CD4-positive, CD25-positive, alpha-beta regulatory T cell (primary cell): ENCODE results near the gene ASTN1. TPM values are rescaled to one million over a fixed set of nuclear protein-coding genes. Genes with fewer than 3 reads are reported as not detected.

ENCODE experiments used
- ATAC-seq, 2 donors: fragments of 150-1000 bp; cut with Tn5 transposase; one replicate each; pipeline ENCODE4 v1.10.0; 2021; ENCODE audit warnings: low read depth in 2 of 2, moderate number of reproducible peaks in 2 of 2, moderate library complexity in 1 of 2
- DNase-seq, 3 donors: peaks; one replicate each; pipeline versions ENCODE4 v3.0.0 to v3.0.0-alpha.2; 2012 to 2022; ENCODE audit warnings: mixed read lengths in 1 of 3
- H3K27ac ChIP-seq: one replicate; pipeline ENCODE4 v1.7.0; 2013; ENCODE audit warnings: mild to moderate bottlenecking, low read length; ENCODE audit not compliant: insufficient read depth, poor library complexity, severe bottlenecking
- H3K27me3 ChIP-seq: one replicate; pipeline ENCODE4 v1.7.0; 2013; ENCODE audit warnings: low read length; ENCODE audit not compliant: control insufficient read depth, insufficient read depth
- H3K36me3 ChIP-seq: one replicate; pipeline ENCODE4 v1.7.0; 2013; ENCODE audit warnings: mild to moderate bottlenecking, low read length, moderate library complexity; ENCODE audit not compliant: control insufficient read depth, insufficient read depth
- H3K4me1 ChIP-seq: 2 replicates; pipeline ENCODE4 v1.7.0; 2013; ENCODE audit warnings: mild to moderate bottlenecking, low read length; ENCODE audit not compliant: insufficient read depth, control insufficient read depth, poor library complexity, severe bottlenecking
- H3K4me3 ChIP-seq: one replicate; pipeline ENCODE4 v1.7.0; 2013; ENCODE audit warnings: low read depth, mild to moderate bottlenecking, low read length, moderate library complexity
- H3K9me3 ChIP-seq, 2 experiments: 1 replicate in 1 of 2; 2 replicates in 1 of 2; pipeline ENCODE4 v1.7.0; 2013; ENCODE audit warnings: low read length in 2 of 2, mild to moderate bottlenecking in 1 of 2, moderate library complexity in 1 of 2; ENCODE audit not compliant: control insufficient read depth in 2 of 2
- H3K27ac Mint-ChIP-seq, 3 donors: one replicate each; pipeline ENCODE4 v1.8.0; 2020 to 2022; ENCODE audit warnings: mild to moderate bottlenecking in 3 of 3, mixed read lengths in 3 of 3, moderate library complexity in 2 of 3
- H3K27me3 Mint-ChIP-seq: one replicate; pipeline ENCODE4 v1.8.0; 2022; ENCODE audit warnings: mild to moderate bottlenecking, mixed read lengths
- H3K36me3 Mint-ChIP-seq: one replicate; pipeline ENCODE4 v1.8.0; 2020; ENCODE audit warnings: mixed read lengths
- H3K4me1 Mint-ChIP-seq, 4 donors: one replicate each; pipeline ENCODE4 v1.8.0; 2020 to 2022; ENCODE audit warnings: mixed read lengths in 4 of 4, mild to moderate bottlenecking in 1 of 4
- H3K4me3 Mint-ChIP-seq, 4 donors: one replicate each; pipeline ENCODE4 v1.8.0; 2020 to 2022; ENCODE audit warnings: mild to moderate bottlenecking in 4 of 4, mixed read lengths in 4 of 4, moderate library complexity in 3 of 4
- H3K9me3 Mint-ChIP-seq, 7 donors: one replicate each; pipeline ENCODE4 v1.8.0; 2020 to 2022; ENCODE audit warnings: mixed read lengths in 7 of 7, mild to moderate bottlenecking in 3 of 7, moderate library complexity in 2 of 7
- polyA plus RNA-seq, 4 donors: library from polyadenylated mRNA; unstranded; fragments of 300-500 nt; fragmentation: Illumina TruSeq; gene quantifications; one replicate each; pipeline ENCODE4 v1.2.3, GENCODE V29; 2021
- total RNA-seq: library from RNA; stranded (reverse); gene quantifications from one replicate; pipeline ENCODE4 v1.2.3, GENCODE V29; 2022

Gene ASTN1
- total and polyA plus RNA-seq, 5 donors from 2014 or later = not detected

DNA sequence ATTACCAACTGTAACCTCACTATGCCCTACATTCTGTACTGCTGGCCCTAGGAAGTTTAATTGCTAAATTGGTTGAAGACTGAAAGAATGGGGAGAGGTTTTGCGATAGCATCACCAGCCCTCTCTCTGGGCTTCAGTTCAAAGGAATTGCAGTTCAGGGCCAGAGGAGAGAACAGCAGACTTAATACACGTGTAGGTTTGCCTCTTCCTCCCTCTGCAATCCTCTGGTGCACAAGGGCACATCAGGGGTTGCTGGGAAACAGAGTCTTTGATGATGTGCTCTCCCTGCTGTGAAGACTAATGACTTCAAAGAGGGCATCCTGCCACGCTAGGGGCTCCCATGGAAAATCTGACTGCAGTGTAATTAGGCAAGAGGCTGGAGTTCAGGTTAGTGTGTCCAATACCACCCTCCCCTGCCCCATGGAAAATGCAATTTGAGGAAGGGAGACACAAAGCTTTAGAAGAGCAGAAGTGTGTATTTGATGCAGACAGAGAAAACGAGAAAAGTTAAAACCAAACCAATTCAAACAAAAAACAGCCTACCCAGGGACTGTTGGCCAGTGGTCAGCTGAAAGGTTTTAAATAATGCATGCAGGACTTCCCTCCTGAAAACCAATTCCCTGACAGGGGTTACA is 167.9 kb downstream of the ASTN1 start:
- Mint-ChIP-seq H3K27ac (no peak overlapping the region), H3K36me3 (no peaks in the 10 kb centered on the region), H3K27me3 (no peaks in the 10 kb centered on the region), H3K4me1 (no peaks in the 10 kb centered on the region), H3K4me3 (no peak overlapping the region), H3K9me3 (peaks cover 0 to 3% (median 1%) of the 10 kb centered on the region in 7 donors)
- H3K36me3 ChIP-seq = no peaks in the 10 kb centered on the region
- no peaks in the 10 kb centered on the region for H3K4me1 ChIP-seq
- ATAC-seq (no peak), DNase-seq (no peak)
- no peaks in the 10 kb centered on the region for H3K27me3 ChIP-seq
- H3K9me3 ChIP-seq = no peaks in the 10 kb centered on the region
- no peak overlapping the region for H3K4me3 ChIP-seq
- H3K27ac ChIP-seq = no peak overlapping the region

DNA sequence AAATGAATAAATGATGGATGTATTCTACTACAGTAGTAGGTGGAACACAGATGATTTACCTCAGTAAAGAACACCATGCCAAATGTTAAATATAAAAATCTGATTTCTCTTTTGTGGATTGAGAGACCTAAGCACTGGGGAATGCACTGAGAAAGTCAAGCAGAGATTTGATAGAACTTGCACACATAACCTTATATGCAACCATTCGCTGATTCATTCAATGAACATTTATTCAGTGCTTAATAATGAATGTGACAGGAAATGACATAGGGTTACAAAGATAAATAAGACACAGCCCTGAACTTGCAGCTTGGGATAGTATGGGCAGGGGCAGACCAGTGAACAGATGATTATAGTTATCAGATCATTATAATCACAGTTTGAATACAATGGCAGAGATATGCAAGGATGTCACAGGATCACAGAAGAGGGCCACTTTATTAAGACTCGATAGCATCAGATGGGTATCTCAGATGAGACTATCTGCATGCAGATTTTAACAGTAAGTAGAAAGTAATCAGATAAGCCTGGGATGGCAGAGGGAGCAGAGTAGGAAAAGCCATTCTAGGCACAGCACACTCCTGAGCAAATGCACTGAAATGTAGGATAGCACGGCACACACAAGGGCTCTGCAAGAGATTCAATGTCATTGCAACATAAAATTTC is 169.4 kb downstream of the ASTN1 start:
- no peaks in the 10 kb centered on the region for H3K4me1 Mint-ChIP-seq
- H3K36me3 Mint-ChIP-seq = no peaks in the 10 kb centered on the region
- no peak overlapping the region for H3K27ac ChIP-seq
- H3K9me3 ChIP-seq = no peaks in the 10 kb centered on the region
- H3K4me1 ChIP-seq = no peaks in the 10 kb centered on the region
- no peaks in the 10 kb centered on the region for H3K36me3 ChIP-seq
- ATAC-seq (no peak), DNase-seq (no peak)
- H3K27ac Mint-ChIP-seq = no peak overlapping the region
- H3K9me3 Mint-ChIP-seq = peaks cover 0 to 4% (median 1%) of the 10 kb centered on the region in 7 donors
- no peak overlapping the region for H3K4me3 ChIP-seq
- no peaks in the 10 kb centered on the region for H3K27me3 ChIP-seq
- H3K27me3 Mint-ChIP-seq = no peaks in the 10 kb centered on the region
- H3K4me3 Mint-ChIP-seq = no peak overlapping the region

DNA sequence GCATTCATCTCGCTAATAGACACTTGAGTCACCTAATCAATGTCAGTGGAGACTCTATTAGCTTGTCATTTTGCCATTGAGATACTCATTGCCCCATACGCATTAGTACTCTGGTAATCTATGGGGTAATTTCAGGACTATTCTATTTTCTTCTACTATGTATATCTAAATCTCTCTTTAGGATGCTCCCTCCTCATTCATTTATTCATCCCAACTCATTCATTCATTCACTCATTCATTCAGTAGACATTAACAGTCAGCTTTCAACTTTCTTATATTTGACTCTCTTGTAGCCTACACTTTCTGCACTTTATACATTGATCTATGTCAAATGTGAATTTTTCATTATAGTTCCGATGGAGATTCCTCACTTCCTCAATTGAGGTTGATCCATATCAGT is 170.9 kb downstream of the ASTN1 start:
- H3K4me3 Mint-ChIP-seq = no peak overlapping the region
- peaks cover 0 to 4% (median 2%) of the 10 kb centered on the region in 7 donors for H3K9me3 Mint-ChIP-seq
- no peaks in the 10 kb centered on the region for H3K4me1 Mint-ChIP-seq
- H3K27ac ChIP-seq = no peak overlapping the region
- H3K4me1 ChIP-seq = no peaks in the 10 kb centered on the region
- no peaks in the 10 kb centered on the region for H3K36me3 Mint-ChIP-seq
- H3K4me3 ChIP-seq = no peak overlapping the region
- no peaks in the 10 kb centered on the region for H3K27me3 ChIP-seq
- no peak for DNase-seq
- no peak overlapping the region for H3K27ac Mint-ChIP-seq
- no peak for ATAC-seq
- H3K36me3 ChIP-seq = no peaks in the 10 kb centered on the region
- H3K9me3 ChIP-seq = no peaks in the 10 kb centered on the region
- no peaks in the 10 kb centered on the region for H3K27me3 Mint-ChIP-seq

DNA sequence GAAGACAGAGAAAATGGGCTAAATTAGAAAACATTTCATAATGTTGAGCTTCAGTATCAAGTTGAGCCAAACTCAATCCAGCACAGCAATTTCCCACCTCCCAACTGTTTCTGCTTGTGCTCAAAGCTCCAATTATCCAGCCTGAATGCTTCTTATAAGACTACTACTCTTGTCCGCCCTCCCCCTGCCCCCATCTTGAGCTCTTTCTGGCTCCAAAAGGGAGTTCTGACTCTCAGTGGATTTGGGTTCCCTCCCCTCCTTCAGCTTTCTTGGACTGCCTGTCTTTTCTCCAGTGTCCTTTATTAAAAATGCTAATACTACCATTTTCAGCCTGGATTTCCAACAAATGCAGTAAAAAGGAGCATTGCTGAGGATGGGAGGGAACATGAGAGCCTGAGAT is 174.8 kb downstream of the ASTN1 start:
- Histone ChIP-seq H3K4me3 (no peak overlapping the region), H3K36me3 (no peaks in the 10 kb centered on the region), H3K9me3 (no peaks in the 10 kb centered on the region), H3K4me1 (no peaks in the 10 kb centered on the region), H3K27me3 (no peaks in the 10 kb centered on the region), H3K27ac (no peak overlapping the region)
- no peaks in the 10 kb centered on the region for H3K27me3 Mint-ChIP-seq
- no peaks in the 10 kb centered on the region for H3K4me1 Mint-ChIP-seq
- ATAC-seq = no peak
- H3K36me3 Mint-ChIP-seq = no peaks in the 10 kb centered on the region
- no peak for DNase-seq
- H3K9me3 Mint-ChIP-seq = peaks cover 0 to 2% (median 0%) of the 10 kb centered on the region in 7 donors
- peak overlapping the region in 1 of 3 donors; percentile 41 for H3K27ac Mint-ChIP-seq
- no peak overlapping the region for H3K4me3 Mint-ChIP-seq

DNA sequence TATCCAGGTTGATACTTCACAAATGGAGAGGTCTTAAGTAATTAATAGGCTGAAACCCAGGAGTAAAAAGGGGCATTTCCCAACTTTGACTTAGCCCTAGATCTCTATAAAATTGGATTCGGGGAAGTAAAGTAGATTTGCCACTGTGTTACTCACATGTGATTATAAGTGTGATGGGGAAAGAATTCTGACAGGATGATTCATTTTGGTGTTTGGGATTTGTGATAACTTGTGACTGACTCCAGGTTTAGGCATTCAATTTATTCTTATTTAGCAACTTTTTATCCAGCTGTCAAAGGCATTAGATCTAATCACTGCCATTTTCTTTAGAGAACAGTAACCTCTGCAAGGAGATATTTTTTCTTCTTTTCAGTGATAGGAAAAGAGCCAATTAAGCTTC is 175.5 kb downstream of the ASTN1 start:
- Mint-ChIP-seq H3K4me1 (no peaks in the 10 kb centered on the region), H3K27me3 (no peaks in the 10 kb centered on the region), H3K4me3 (no peak overlapping the region), H3K27ac (no peak overlapping the region), H3K9me3 (peaks cover 0 to 2% (median 0%) of the 10 kb centered on the region in 7 donors), H3K36me3 (no peaks in the 10 kb centered on the region)
- Histone ChIP-seq H3K36me3 (no peaks in the 10 kb centered on the region), H3K27me3 (no peaks in the 10 kb centered on the region), H3K4me1 (no peaks in the 10 kb centered on the region), H3K4me3 (no peak overlapping the region), H3K27ac (no peak overlapping the region), H3K9me3 (no peaks in the 10 kb centered on the region)
- ATAC-seq (no peak), DNase-seq (no peak)

DNA sequence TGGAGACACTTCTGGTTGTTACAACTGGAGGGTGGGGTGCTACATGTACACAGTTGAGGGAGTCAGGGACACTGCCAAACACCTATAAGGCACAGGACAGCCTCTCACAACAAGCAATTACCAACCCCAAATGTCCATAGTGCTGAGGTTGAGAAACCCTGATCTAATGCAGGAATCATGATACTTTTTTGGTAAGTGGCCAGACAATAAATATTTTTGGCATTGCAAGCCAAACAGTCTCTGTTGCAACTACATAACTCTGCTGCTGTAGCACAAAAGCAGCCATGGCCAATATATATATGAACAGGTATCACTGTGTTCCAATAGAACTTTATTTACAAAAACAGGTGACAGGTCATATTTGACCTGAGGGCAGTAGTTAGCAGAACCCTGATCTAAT is 177.5 kb downstream of the ASTN1 start:
- H3K4me1 ChIP-seq = no peaks in the 10 kb centered on the region
- H3K27ac ChIP-seq = no peak overlapping the region
- Mint-ChIP-seq H3K27ac (no peak overlapping the region), H3K36me3 (no peaks in the 10 kb centered on the region), H3K4me3 (no peak overlapping the region), H3K9me3 (peaks cover 0 to 2% (median 0%) of the 10 kb centered on the region in 7 donors), H3K27me3 (no peaks in the 10 kb centered on the region), H3K4me1 (no peaks in the 10 kb centered on the region)
- no peak overlapping the region for H3K4me3 ChIP-seq
- no peaks in the 10 kb centered on the region for H3K9me3 ChIP-seq
- ATAC-seq = no peak
- H3K36me3 ChIP-seq = no peaks in the 10 kb centered on the region
- DNase-seq = no peak
- no peaks in the 10 kb centered on the region for H3K27me3 ChIP-seq

DNA sequence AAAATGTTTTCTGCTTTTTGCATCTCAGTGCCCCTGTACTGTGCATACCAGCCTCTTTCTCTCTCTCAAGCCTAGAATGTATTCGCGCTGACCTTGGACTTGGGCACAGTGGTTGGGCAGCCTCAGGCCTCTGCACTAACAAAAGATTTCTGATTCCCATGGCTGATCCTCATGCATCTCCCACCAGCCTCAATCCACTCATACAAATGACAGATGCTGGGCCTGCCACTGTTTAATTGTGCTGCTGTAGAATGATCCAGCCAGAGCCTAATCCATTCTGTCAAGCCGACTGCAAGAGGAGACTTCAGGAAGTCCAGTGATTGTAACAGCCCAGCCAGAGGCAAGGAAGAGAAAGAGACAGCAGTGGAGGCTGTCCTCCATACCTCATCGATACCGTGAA is 180.8 kb downstream of the ASTN1 start:
- no peak overlapping the region for H3K4me3 Mint-ChIP-seq

DNA sequence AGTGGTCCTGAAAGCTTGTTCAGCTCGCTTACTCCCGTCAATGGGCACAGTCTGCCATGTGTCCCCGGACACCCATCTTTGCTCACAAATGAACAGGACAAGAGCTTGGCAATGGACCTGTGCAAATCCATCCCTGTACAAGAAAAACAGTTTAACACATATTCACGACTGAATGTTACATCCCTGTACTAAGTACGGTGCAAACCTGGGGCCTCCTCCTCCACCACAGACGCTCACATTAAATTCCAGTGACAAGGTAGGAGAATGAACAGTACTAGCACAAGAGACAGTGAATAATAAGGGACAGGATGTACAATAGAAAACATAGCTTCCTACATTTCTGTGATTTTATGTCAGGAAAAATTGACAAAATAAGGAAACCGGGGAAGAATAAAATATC is 187.7 kb downstream of the ASTN1 start:
- Histone ChIP-seq H3K27me3 (no peaks in the 10 kb centered on the region), H3K9me3 (no peaks in the 10 kb centered on the region), H3K36me3 (no peaks in the 10 kb centered on the region), H3K4me1 (no peaks in the 10 kb centered on the region), H3K27ac (no peak overlapping the region), H3K4me3 (no peak overlapping the region)
- H3K4me1 Mint-ChIP-seq = no peaks in the 10 kb centered on the region
- H3K4me3 Mint-ChIP-seq = no peak overlapping the region
- no peaks in the 10 kb centered on the region for H3K27me3 Mint-ChIP-seq
- H3K27ac Mint-ChIP-seq = no peak overlapping the region
- peaks cover 0 to 4% (median 0%) of the 10 kb centered on the region in 7 donors for H3K9me3 Mint-ChIP-seq
- ATAC-seq (no peak), DNase-seq (no peak)
- H3K36me3 Mint-ChIP-seq = no peaks in the 10 kb centered on the region

More for the DNA sequence above, 180.8 kb downstream of the ASTN1 start:
- H3K4me1 ChIP-seq = no peaks in the 10 kb centered on the region
- H3K27ac ChIP-seq = no peak overlapping the region
- ATAC-seq (no peak), DNase-seq (no peak)
- H3K27ac Mint-ChIP-seq = no peak overlapping the region
- H3K9me3 Mint-ChIP-seq = no peaks in the 10 kb centered on the region
- no peaks in the 10 kb centered on the region for H3K4me1 Mint-ChIP-seq
- no peaks in the 10 kb centered on the region for H3K36me3 ChIP-seq
- H3K4me3 ChIP-seq = no peak overlapping the region
- no peaks in the 10 kb centered on the region for H3K27me3 ChIP-seq
- no peaks in the 10 kb centered on the region for H3K9me3 ChIP-seq
- no peaks in the 10 kb centered on the region for H3K27me3 Mint-ChIP-seq
- no peaks in the 10 kb centered on the region for H3K36me3 Mint-ChIP-seq
